SU-DHL-6 (cell line): ENCODE results near the gene CCDC9B.

Experiments used
- H2AFZ ChIP-seq: fragments of 200-600 bp; sonication (generic); 2 replicates; pipeline ENCODE4 v1.6.1; 2014; ENCODE audit warnings: low read depth, mild to moderate bottlenecking, moderate library complexity, mixed read lengths, antibody characterized with exemption, low read length; ENCODE audit not compliant: severe bottlenecking
- H3F3A ChIP-seq: fragments of 200-600 bp; shearing (Covaris generic); 2 replicates; pipeline ENCODE4 v1.6.0; 2016; ENCODE audit warnings: antibody characterized with exemption, mild to moderate bottlenecking; ENCODE audit not compliant: insufficient read depth
- H3K27ac ChIP-seq: fragments of 200-600 bp; sonication (generic); 2 replicates; pipeline ENCODE4 v1.5.1; 2016; ENCODE audit warnings: low read depth, mild to moderate bottlenecking, low read length, moderate library complexity, mixed read lengths
- H3K27me3 ChIP-seq: fragments of 200-600 bp; sonication (generic), shearing (Covaris generic); 2 replicates; pipeline ENCODE4 v1.6.0; 2014; ENCODE audit warnings: mild to moderate bottlenecking, low read length
- H3K36me3 ChIP-seq: fragments of 200-600 bp; sonication (generic); 2 replicates; pipeline ENCODE4 v1.6.1; 2014; ENCODE audit warnings: mild to moderate bottlenecking, low read length, mixed read lengths
- H3K4me2 ChIP-seq: fragments of 300-600, 200-600 bp; shearing (Covaris generic), sonication (generic); 2 replicates; pipeline ENCODE4 v1.6.0; 2014; ENCODE audit warnings: low read length, low read depth, mild to moderate bottlenecking; ENCODE audit not compliant: poor library complexity, severe bottlenecking
- H3K4me3 ChIP-seq: fragments of 200-600 bp; sonication (generic); 2 replicates; pipeline ENCODE4 v1.5.1; 2014; ENCODE audit warnings: antibody characterized with exemption, low read length, mild to moderate bottlenecking, mixed read lengths; ENCODE audit not compliant: insufficient read depth, poor library complexity, severe bottlenecking
- H3K79me2 ChIP-seq: fragments of 200-600 bp; sonication (generic); 2 replicates; pipeline ENCODE4 v1.6.1; 2014; ENCODE audit warnings: mild to moderate bottlenecking, low read length, moderate library complexity; ENCODE audit not compliant: insufficient read depth
- H3K9ac ChIP-seq: fragments of 200-600 bp; sonication (generic); 2 replicates; pipeline ENCODE4 v1.7.0; 2014; ENCODE audit warnings: mild to moderate bottlenecking, low read length
- H3K9me2 ChIP-seq: fragments of 200-600 bp; sonication (generic); replicated peaks from 2 replicates; pipeline ENCODE4 v1.6.1; 2014; ENCODE audit warnings: low read length; ENCODE audit not compliant: insufficient read depth
- H3K9me3 ChIP-seq: fragments of 200-600 bp; sonication (generic); 2 replicates; pipeline ENCODE4 v1.6.1; 2014; ENCODE audit warnings: low read length, mixed read lengths; ENCODE audit not compliant: insufficient read depth
- H4K20me1 ChIP-seq: fragments of 200-600 bp; sonication (generic); 2 replicates; pipeline ENCODE4 v1.6.1; 2014; ENCODE audit warnings: low read depth, mild to moderate bottlenecking, antibody characterized with exemption, low read length, moderate library complexity, mixed read lengths
- CTCF ChIP-seq: fragments of 200-600 bp; sonication (generic); IDR thresholded peaks from one replicate; pipeline ENCODE4 v1.5.1; 2017; ENCODE audit warnings: antibody characterized with exemption, mild to moderate bottlenecking, low read length, moderate library complexity; ENCODE audit not compliant: insufficient read depth, poor library complexity, severe bottlenecking
- EZH2phosphoT487 ChIP-seq: fragments of 200-600 bp; sonication (generic), shearing (Covaris generic); conservative IDR thresholded peaks from 2 replicates; pipeline ENCODE4 v1.6.1; 2018; ENCODE audit warnings: mild to moderate bottlenecking, antibody characterized with exemption, low read length, moderate library complexity, mixed read lengths

CCDC9B gene

GRCh38 chr15:40320931-40321371 lies 19.8 kb downstream of the CCDC9B start:
- H3K36me3 ChIP-seq, result no peaks in the 10 kb centered on the region
- no peak overlapping the region for H3K4me3 ChIP-seq
- H3K79me2 ChIP-seq, result no peaks in the 10 kb centered on the region
- no peaks in the 10 kb centered on the region for H3K9me2 ChIP-seq
- H2AFZ ChIP-seq, result no peak overlapping the region
- H3K9me3 ChIP-seq, result no peaks in the 10 kb centered on the region
- H3K27me3 ChIP-seq, result no peaks in the 10 kb centered on the region
- H3K9ac ChIP-seq, result no peak overlapping the region
- no peak overlapping the region for H3K27ac ChIP-seq
- no peaks in the 10 kb centered on the region for H4K20me1 ChIP-seq
- TF ChIP-seq CTCF, result peak; percentile 93
- no peak for TF ChIP-seq EZH2phosphoT487
- no peak overlapping the region for H3K4me2 ChIP-seq
- H3F3A ChIP-seq, result no peaks in the 10 kb centered on the region

- H4K20me1 ChIP-seq, result no peaks in the 10 kb centered on the region
- no peak overlapping the region for H3K4me2 ChIP-seq
- H3K79me2 ChIP-seq, result no peaks in the 10 kb centered on the region
- no peak overlapping the region for H2AFZ ChIP-seq
- no peaks in the 10 kb centered on the region for H3K36me3 ChIP-seq
- TF ChIP-seq EZH2phosphoT487, result no peak
- no peak for TF ChIP-seq CTCF
- H3K27ac ChIP-seq, result no peak overlapping the region
- no peaks in the 10 kb centered on the region for H3K9me3 ChIP-seq
- no peak overlapping the region for H3K4me3 ChIP-seq
- no peak overlapping the region for H3K9ac ChIP-seq
- no peaks in the 10 kb centered on the region for H3K9me2 ChIP-seq
- no peaks in the 10 kb centered on the region for H3K27me3 ChIP-seq
- no peaks in the 10 kb centered on the region for H3F3A ChIP-seq
These were observed 20.3 kb downstream of the CCDC9B start for GRCh38 chr15:40320409-40320808.

GRCh38 chr15:40317580-40317979 lies 23.2 kb downstream of the CCDC9B start:
- H3K4me2 ChIP-seq, result no peak overlapping the region
- no peaks in the 10 kb centered on the region for H3F3A ChIP-seq
- no peaks in the 10 kb centered on the region for H3K36me3 ChIP-seq
- H3K27me3 ChIP-seq, result no peaks in the 10 kb centered on the region
- H3K9me2 ChIP-seq, result no peaks in the 10 kb centered on the region
- TF ChIP-seq CTCF (no peak), EZH2phosphoT487 (no peak)
- no peak overlapping the region for H3K4me3 ChIP-seq
- H3K27ac ChIP-seq, result no peak overlapping the region
- H3K9me3 ChIP-seq, result no peaks in the 10 kb centered on the region
- no peaks in the 10 kb centered on the region for H4K20me1 ChIP-seq
- H3K79me2 ChIP-seq, result no peaks in the 10 kb centered on the region
- H2AFZ ChIP-seq, result no peak overlapping the region
- no peak overlapping the region for H3K9ac ChIP-seq
